GM12801 (cell line): Measurements from ENCODE around the gene ARL4C.

Experiments used
- CTCF ChIP-seq: IDR thresholded peaks from one replicate; pipeline ENCODE4 v1.5.1; 2011; ENCODE audit warnings: control low read depth; ENCODE audit not compliant: insufficient read length; ENCODE audit errors: extremely low read depth

The ARL4C gene

GRCh38 chr2:234496055-234496834, 636 bp downstream of the ARL4C start:
- TF ChIP-seq CTCF, result no peak

- TF ChIP-seq CTCF, result no peak
Measured at GRCh38 chr2:234495251-234496054, 1.4 kb downstream of the ARL4C start.

GRCh38 chr2:234494361-234495250, 2.3 kb downstream of the ARL4C start:
- no peak for TF ChIP-seq CTCF

GRCh38 chr2:234493796-234494195, 3.1 kb downstream of the ARL4C start:
- TF ChIP-seq CTCF, result no peak

- TF ChIP-seq CTCF, result no peak
Measured at GRCh38 chr2:234492717-234493485, 4.0 kb downstream of the ARL4C start.

- TF ChIP-seq CTCF, result no peak
Measured at GRCh38 chr2:234491897-234492296, 5.0 kb downstream of the ARL4C start.
